AG09319 (cell line): ENCODE results near the gene BATF.

Experiments
- DNase-seq: peaks from one replicate; pipeline ENCODE4 v3.0.0-alpha.2; 2010; ENCODE audit warnings: low read depth; ENCODE audit errors: extremely low read depth
- TF ChIP-seq, protein P1 (sequence below): IDR thresholded peaks from 2 replicates; pipeline ENCODE4 v1.5.1; 2011; ENCODE audit warnings: low read depth, mild to moderate bottlenecking, inconsistent platforms, low read length, moderate library complexity

The BATF gene

DNA sequence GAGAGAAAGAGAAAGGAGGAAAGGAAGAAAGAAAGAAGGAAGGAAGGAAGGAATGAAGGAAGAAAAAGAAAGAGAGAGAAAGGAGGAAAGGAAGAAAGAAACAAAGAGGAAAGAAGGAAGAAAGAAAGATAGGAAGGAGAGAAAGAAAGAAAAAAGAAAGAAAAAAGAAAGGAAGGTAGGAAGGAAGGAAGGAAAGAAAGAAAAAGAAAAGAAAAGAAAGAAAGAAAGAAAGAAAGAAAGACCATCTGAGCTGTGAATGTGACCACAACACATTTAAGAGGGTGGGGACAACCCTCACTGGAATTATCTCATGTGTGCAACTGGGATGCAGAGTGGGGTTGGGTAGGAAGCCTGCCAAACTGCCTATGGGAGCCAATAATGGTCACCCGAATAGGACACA lies 36.0 kb upstream of the BATF start:
- TF ChIP-seq, protein P1, sequence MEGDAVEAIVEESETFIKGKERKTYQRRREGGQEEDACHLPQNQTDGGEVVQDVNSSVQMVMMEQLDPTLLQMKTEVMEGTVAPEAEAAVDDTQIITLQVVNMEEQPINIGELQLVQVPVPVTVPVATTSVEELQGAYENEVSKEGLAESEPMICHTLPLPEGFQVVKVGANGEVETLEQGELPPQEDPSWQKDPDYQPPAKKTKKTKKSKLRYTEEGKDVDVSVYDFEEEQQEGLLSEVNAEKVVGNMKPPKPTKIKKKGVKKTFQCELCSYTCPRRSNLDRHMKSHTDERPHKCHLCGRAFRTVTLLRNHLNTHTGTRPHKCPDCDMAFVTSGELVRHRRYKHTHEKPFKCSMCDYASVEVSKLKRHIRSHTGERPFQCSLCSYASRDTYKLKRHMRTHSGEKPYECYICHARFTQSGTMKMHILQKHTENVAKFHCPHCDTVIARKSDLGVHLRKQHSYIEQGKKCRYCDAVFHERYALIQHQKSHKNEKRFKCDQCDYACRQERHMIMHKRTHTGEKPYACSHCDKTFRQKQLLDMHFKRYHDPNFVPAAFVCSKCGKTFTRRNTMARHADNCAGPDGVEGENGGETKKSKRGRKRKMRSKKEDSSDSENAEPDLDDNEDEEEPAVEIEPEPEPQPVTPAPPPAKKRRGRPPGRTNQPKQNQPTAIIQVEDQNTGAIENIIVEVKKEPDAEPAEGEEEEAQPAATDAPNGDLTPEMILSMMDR = no peak
- DNase-seq = no peak

DNA sequence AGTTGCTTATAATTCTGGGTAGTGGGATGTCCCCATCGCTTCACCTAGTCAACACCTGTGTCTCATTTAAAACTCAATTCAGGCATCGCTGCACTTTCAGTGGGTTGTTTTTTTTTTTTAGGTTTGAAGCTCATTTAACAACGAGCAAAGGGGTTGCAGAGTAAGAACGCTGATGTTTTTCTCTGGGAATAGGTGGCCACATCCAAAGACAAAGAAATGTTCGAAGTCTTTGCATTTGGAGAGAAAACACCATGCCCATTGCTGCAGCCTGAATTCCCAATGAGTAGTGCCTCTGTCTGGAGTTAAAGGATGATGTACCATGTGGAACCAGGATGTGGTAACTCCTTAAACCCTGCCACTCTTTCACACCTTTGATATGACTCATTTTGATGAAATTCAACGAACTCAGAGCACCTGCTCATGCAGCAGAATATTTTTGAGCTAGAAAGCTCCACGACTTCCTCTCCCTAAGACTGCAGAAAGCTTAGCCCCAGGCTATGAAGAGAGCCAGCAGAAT lies 35.1 kb upstream of the BATF start:
- TF ChIP-seq, protein P1 = no peak
- DNase-seq = no peak

DNA sequence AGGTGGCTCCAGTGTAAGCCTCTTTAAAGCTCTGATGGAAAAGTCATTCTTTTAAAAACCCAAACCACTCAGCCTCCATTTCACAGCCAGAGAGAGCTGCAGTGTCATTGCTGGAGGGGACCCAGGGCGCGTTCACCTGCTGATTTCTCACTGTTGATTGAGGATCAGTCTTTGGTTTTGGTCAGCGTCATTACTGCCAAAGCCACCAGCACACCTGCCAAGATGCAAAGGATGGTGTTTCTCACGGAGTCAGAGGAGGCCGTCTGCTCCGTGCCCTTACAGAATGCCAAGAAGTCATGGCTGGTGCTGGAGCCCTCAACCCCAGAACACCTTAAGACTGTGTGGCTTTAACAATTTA lies 32.8 kb upstream of the BATF start:
- DNase-seq = no peak
- TF ChIP-seq, protein P1 = no peak

DNA sequence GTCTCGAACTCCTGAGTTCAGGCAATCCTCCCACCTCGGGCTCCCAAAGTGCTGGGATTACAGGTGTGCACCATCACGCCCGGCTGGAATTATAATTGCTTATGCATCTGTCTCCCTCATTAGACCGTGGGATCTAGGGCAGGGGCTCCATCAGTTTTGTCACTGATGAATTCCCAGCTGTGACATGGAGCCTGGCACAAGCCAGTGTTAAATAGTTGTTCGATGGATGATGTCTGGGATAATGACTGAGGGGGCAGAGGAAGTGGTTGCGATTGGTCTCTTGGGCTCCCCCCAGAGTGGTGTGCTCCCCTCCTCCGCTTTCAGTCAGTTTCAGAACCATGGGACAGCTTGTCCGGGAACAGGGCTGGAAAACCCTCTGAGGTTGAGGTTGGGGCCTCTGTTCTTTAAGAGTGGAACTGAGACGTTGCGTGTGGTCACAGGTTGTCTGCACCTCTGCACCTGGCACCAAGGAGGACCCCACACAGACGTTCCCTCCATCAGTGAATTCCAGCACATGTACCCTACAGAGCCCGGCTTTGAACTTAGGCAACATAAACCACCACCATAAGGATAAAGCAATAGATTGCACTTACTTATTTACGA lies 30.8 kb upstream of the BATF start:
- TF ChIP-seq, protein P1 = no peak
- DNase-seq = no peak

DNA sequence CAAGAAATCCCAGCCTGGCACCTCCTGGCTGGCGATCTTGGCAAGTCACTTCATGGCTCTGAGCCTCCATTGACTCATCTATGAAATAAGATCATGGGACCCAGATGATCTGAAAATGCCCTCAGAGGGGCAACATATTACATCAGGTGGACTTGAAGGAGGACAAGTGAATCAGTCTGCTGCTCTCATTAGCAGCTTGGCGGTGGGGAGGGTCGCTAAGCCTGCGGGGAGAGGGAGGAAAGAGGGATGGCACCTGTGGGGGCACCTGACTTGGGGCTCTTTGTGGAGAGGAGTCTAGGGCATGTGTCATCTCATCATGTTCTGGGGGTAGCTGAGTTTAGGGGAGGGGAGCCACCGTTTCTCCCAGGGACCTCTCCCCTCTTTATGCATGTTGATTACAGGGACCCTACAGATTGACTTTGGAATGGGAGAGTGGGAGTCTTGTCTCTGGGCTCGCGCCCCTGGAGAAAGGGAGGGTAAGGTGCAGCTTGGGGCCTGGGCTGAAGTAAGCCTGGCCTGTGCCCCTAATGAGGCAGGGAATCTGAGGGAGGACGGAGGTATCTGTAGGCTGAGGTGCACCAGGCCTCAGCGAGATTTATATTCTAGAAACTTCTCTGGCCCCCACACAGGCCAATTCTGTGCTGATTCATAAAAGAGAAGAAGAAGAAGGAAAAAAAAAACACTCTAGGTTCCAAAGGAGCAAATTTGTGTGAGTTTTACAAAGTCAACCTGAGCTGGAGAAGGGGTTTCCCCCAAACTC lies 29.3 kb upstream of the BATF start:
- TF ChIP-seq, protein P1 = no peak

DNA sequence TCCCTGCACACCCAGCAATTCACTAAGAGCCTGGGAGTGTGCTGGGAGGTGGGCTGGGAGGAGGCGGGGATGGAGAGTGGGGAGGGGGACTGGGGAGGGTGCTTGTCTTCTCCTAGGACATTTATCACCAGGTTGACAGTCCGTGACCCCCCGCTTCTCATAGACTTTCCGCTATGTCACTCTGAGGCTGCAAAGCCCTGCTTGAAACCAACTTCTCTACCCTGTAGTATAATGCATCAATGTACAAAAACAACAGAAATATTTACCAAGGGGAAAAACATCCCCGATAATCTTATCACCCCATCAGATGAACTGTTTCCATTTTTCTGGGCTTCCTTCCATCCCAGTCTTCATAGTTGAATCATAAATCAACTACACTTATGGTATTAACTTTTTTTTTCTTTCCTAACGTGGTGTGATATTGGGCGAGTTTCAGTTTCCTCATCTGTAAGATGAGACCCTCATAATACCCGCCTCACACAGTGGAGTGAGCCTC lies 28.6 kb upstream of the BATF start:
- TF ChIP-seq, protein P1 = no peak
- no peak for DNase-seq

More for the DNA sequence above, 29.3 kb upstream of the BATF start:
- no peak for DNase-seq

DNA sequence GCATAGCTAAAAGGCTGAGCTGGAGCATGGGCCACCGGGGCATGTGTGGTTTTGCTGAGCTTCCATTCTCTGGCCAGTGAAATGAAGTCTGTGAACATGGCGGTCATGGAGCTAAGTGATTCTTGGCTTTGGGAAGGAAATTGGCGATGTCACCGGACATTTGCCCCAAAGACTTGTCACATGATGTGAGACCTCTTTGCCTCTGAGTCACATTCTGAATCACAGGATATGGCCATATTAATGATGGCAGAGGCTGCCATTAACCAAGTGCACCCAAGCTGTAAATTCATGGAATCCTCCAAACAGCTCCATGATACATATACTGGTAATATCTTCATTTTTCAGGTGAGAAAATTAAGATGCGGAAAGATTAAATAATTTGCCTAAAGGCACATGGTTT lies 27.4 kb upstream of the BATF start:
- DNase-seq = no peak
- TF ChIP-seq, protein P1 = no peak
